ENCODE data around the gene MYO5A.

MYO5A gene

GRCh38 chr15:52523647-52524046 lies 5.0 kb downstream of the MYO5A start:
- Histone ChIP-seq H3K36me3 (replicated peaks; ENCODE audit: insufficient read depth, low read length) (no peaks in the 10 kb centered on the region), H3K79me2 (ENCODE audit: low read length) (peaks cover 99% of the 10 kb centered on the region), H3K4me1 (ENCODE audit: low read length) (peaks cover 65% of the 10 kb centered on the region), H4K20me1 (ENCODE audit: insufficient read depth, low read length) (no peaks in the 10 kb centered on the region), H3K9me2 (replicated peaks; ENCODE audit: insufficient read depth, low read length) (no peaks in the 10 kb centered on the region), H3K4me2 (ENCODE audit: low read depth, low read length) (no peak overlapping the region), H3K27me3 (replicated peaks; ENCODE audit: insufficient read depth, low read length) (no peaks in the 10 kb centered on the region), H3K27ac (ENCODE audit: low read length) (no peak overlapping the region), H3K4me3 (ENCODE audit: low read length) (no peak overlapping the region), H3F3A (ENCODE audit: insufficient read depth, low read length) (peaks cover 15% of the 10 kb centered on the region), H3K9ac (ENCODE audit: low read length) (no peak overlapping the region), H3K9me3 (replicated peaks; ENCODE audit: insufficient read depth, low read length) (no peaks in the 10 kb centered on the region), H2AFZ (ENCODE audit: low read length) (no peak overlapping the region)
- no peak for DNase-seq
- TF ChIP-seq EZH2 (optimal IDR thresholded peaks at IDR 0.05; ENCODE audit: low read depth, low read length) (no peak), EZH2phosphoT487 (IDR thresholded peaks at IDR 0.05; ENCODE audit: low read length) (no peak)
- TF ChIP-seq, protein P1, sequence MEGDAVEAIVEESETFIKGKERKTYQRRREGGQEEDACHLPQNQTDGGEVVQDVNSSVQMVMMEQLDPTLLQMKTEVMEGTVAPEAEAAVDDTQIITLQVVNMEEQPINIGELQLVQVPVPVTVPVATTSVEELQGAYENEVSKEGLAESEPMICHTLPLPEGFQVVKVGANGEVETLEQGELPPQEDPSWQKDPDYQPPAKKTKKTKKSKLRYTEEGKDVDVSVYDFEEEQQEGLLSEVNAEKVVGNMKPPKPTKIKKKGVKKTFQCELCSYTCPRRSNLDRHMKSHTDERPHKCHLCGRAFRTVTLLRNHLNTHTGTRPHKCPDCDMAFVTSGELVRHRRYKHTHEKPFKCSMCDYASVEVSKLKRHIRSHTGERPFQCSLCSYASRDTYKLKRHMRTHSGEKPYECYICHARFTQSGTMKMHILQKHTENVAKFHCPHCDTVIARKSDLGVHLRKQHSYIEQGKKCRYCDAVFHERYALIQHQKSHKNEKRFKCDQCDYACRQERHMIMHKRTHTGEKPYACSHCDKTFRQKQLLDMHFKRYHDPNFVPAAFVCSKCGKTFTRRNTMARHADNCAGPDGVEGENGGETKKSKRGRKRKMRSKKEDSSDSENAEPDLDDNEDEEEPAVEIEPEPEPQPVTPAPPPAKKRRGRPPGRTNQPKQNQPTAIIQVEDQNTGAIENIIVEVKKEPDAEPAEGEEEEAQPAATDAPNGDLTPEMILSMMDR (IDR thresholded peaks at IDR 0.05; ENCODE audit: low read length): no peak

DNA sequence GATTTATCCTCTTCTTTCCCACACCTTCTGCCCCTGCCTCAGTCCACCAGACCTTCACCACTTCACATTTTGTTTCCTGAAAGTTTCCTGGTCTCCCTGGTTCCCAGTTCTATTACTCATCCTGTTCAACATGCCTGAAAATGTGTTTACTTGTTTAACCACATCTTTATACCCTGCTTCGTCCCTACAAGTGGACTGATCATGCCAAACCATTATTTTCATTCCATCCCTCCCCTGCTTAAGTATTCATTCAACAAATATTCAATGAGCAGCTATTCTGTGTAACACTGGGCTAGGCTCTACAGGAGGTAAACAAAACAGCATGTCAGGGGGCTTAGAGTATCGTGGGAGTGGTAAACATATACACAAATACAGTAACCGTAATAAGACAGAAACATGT lies 5.5 kb downstream of the MYO5A start:
- Histone ChIP-seq H3K4me3 (ENCODE audit: low read length) (no peak overlapping the region), H3K27me3 (replicated peaks; ENCODE audit: insufficient read depth, low read length) (no peaks in the 10 kb centered on the region), H3K9me2 (replicated peaks; ENCODE audit: insufficient read depth, low read length) (no peaks in the 10 kb centered on the region), H3F3A (ENCODE audit: insufficient read depth, low read length) (peaks cover 15% of the 10 kb centered on the region), H2AFZ (ENCODE audit: low read length) (no peak overlapping the region), H3K27ac (ENCODE audit: low read length) (no peak overlapping the region), H3K36me3 (replicated peaks; ENCODE audit: insufficient read depth, low read length) (no peaks in the 10 kb centered on the region), H4K20me1 (ENCODE audit: insufficient read depth, low read length) (no peaks in the 10 kb centered on the region), H3K9me3 (replicated peaks; ENCODE audit: insufficient read depth, low read length) (no peaks in the 10 kb centered on the region), H3K4me1 (ENCODE audit: low read length) (peaks cover 69% of the 10 kb centered on the region), H3K79me2 (ENCODE audit: low read length) (peaks cover 99% of the 10 kb centered on the region), H3K4me2 (ENCODE audit: low read depth, low read length) (no peak overlapping the region), H3K9ac (ENCODE audit: low read length) (no peak overlapping the region)
- no peak for DNase-seq
- TF ChIP-seq EZH2 (optimal IDR thresholded peaks at IDR 0.05; ENCODE audit: low read depth, low read length) (no peak), EZH2phosphoT487 (IDR thresholded peaks at IDR 0.05; ENCODE audit: low read length) (no peak)
- TF ChIP-seq, protein P1 (IDR thresholded peaks at IDR 0.05; ENCODE audit: low read length): no peak

GRCh38 chr15:52521682-52522081 lies 7.0 kb downstream of the MYO5A start:
- Histone ChIP-seq H3F3A (ENCODE audit: insufficient read depth, low read length) (peaks cover 15% of the 10 kb centered on the region), H3K9me3 (replicated peaks; ENCODE audit: insufficient read depth, low read length) (no peaks in the 10 kb centered on the region), H4K20me1 (ENCODE audit: insufficient read depth, low read length) (no peaks in the 10 kb centered on the region), H3K79me2 (ENCODE audit: low read length) (peaks cover 99% of the 10 kb centered on the region), H3K36me3 (replicated peaks; ENCODE audit: insufficient read depth, low read length) (no peaks in the 10 kb centered on the region; the same call in 1 of the 2 replicates), H2AFZ (ENCODE audit: low read length) (no peak overlapping the region), H3K9me2 (replicated peaks; ENCODE audit: insufficient read depth, low read length) (no peaks in the 10 kb centered on the region), H3K4me2 (ENCODE audit: low read depth, low read length) (peak overlapping the region; percentile 37), H3K27me3 (replicated peaks; ENCODE audit: insufficient read depth, low read length) (no peaks in the 10 kb centered on the region), H3K4me3 (ENCODE audit: low read length) (no peak overlapping the region), H3K9ac (ENCODE audit: low read length) (no peak overlapping the region), H3K27ac (ENCODE audit: low read length) (peak overlapping the region; percentile 29; the same call in 1 of the 2 replicates), H3K4me1 (ENCODE audit: low read length) (peaks cover 67% of the 10 kb centered on the region)
- no peak for DNase-seq
- TF ChIP-seq, protein P1 (IDR thresholded peaks at IDR 0.05; ENCODE audit: low read length): no peak
- TF ChIP-seq EZH2 (optimal IDR thresholded peaks at IDR 0.05; ENCODE audit: low read depth, low read length) (no peak), EZH2phosphoT487 (IDR thresholded peaks at IDR 0.05; ENCODE audit: low read length) (no peak)

Measured in MM.1S (cell line).